Brain microvascular endothelial cell (primary cell): ENCODE measurements around the gene RPS6KA3.

ENCODE experiments used
- DNase-seq: peaks from one replicate; pipeline ENCODE4 v3.0.0-alpha.2; 2020
- H3K27ac ChIP-seq: fragments of 250-450 bp; sonication (Bioruptor Pico); 2 replicates; pipeline ENCODE4 v1.5.1; 2020; ENCODE audit warnings: mild to moderate bottlenecking, moderate library complexity
- H3K27me3 ChIP-seq: fragments of 250-450 bp; sonication (Bioruptor Pico); replicated peaks from 2 replicates; pipeline ENCODE4 v1.5.1; 2020; ENCODE audit warnings: mild to moderate bottlenecking
- H3K36me3 ChIP-seq: fragments of 250-450 bp; sonication (Bioruptor Pico); replicated peaks from 2 replicates; pipeline ENCODE4 v1.5.1; 2020; ENCODE audit warnings: mild to moderate bottlenecking
- H3K4me3 ChIP-seq: 2 replicates; pipeline ENCODE4 v1.5.1; 2011; ENCODE audit warnings: low read depth, mild to moderate bottlenecking, control low read depth, low read length, moderate library complexity
- in situ Hi-C: cut with HindIII; loops from 2 replicates; pipeline ENCODE4 v1.10.0; 2017; ENCODE audit warnings: low sequenced_read_pairs, low pct_ligation_motif_present
- TF ChIP-seq, protein P1 (sequence below): IDR thresholded peaks from 2 replicates; pipeline ENCODE4 v1.5.1; 2011; ENCODE audit warnings: low read depth, mild to moderate bottlenecking, moderate library complexity, low read length, control low read depth, inconsistent platforms; ENCODE audit errors: missing control alignments

RPS6KA3 gene

DNA sequence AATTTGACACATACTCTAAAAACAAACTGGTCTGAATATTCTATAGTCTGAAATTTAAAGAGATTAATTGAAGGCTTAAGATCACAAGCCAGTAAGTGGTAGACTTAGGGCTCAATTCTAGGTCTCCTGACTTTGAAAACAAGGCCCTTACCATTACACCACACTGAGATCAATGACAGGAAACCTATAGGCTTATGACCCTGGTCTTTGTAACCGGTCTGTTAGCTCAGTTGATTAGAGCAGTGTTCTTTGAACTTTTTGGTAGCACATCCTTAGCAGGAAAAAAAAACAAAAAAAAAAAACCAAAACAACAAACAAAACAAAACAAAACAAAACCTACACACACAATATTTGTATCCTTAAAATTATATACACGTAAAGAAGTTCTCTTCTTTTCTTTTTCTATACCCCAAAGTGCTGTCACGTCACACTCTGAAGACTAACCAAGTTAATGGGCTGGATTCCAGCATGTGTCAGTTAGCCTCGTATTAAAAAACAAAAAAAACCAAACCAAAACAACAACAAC lies 55.4 kb downstream of the RPS6KA3 start:
- TF ChIP-seq, protein P1, sequence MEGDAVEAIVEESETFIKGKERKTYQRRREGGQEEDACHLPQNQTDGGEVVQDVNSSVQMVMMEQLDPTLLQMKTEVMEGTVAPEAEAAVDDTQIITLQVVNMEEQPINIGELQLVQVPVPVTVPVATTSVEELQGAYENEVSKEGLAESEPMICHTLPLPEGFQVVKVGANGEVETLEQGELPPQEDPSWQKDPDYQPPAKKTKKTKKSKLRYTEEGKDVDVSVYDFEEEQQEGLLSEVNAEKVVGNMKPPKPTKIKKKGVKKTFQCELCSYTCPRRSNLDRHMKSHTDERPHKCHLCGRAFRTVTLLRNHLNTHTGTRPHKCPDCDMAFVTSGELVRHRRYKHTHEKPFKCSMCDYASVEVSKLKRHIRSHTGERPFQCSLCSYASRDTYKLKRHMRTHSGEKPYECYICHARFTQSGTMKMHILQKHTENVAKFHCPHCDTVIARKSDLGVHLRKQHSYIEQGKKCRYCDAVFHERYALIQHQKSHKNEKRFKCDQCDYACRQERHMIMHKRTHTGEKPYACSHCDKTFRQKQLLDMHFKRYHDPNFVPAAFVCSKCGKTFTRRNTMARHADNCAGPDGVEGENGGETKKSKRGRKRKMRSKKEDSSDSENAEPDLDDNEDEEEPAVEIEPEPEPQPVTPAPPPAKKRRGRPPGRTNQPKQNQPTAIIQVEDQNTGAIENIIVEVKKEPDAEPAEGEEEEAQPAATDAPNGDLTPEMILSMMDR, result no peak
- no peak overlapping the region for H3K27ac ChIP-seq
- no peak for DNase-seq
- H3K27me3 ChIP-seq, result no peaks in the 10 kb centered on the region
- no peaks in the 10 kb centered on the region for H3K36me3 ChIP-seq
- in situ Hi-C loops, result no loop called here
- H3K4me3 ChIP-seq, result no peak overlapping the region

DNA sequence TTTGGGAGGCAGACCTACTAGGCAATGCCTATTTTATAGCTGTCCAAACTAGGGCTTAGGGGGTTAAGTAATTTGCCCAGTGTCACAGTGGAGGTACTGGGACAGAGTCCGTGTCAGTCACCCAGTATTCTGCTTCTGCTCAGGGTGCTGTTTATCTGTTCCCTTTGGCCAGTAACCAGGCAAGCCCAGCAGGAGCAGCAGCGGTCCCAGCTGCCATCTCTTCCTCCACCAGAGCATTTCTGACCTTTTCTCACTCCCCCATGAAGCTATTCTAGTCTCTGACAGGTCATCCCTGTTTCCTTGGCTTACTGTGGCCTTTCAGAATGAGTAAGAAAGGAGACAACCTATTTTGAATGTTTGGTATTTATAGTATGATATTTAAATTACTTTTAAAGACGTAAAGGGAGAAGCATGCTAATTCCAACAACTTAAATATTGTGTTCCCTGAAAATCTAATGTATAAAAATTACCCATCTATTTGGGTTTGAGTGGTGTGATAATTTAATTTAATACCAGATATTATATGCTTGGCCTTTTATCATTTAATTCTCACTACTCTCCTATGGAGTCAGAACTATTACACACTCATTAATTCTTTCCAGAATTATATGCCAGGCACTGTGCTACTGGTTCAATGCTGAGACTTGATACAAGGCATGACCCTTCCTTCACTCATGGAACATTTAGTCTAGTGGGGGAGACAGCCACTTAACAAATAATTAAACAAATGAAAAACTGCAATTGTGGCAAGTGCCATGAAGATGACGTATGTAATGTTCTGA lies 60.6 kb downstream of the RPS6KA3 start:
- peak; percentile 3 for DNase-seq
- H3K27me3 ChIP-seq, result no peaks in the 10 kb centered on the region
- H3K36me3 ChIP-seq, result no peaks in the 10 kb centered on the region
- TF ChIP-seq, protein P1, result no peak
- H3K27ac ChIP-seq, result no peak overlapping the region
- in situ Hi-C loops, result no loop called here
- H3K4me3 ChIP-seq, result no peak overlapping the region

DNA sequence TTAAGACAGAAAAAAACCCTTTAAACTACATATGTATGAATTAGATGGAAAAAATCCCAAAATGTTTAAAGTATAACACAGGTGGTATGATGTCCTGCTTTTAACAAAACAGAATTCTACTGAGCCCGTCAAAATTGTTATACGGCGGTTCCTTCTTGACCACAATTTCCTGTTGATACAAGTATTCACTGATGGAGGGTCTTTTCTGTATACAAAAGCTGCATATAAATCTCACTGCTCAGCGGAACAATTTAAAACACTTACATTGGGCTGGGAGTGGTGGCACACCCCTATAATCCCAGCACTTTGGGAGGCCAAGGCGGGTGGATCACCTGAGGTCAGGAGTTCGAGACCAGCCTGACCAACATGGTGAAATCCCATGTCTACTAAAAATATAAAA lies 62.4 kb downstream of the RPS6KA3 start:
- DNase-seq, result no peak
- no peaks in the 10 kb centered on the region for H3K27me3 ChIP-seq
- in situ Hi-C loops, result no loop called here
- peaks cover 2% of the 10 kb centered on the region for H3K36me3 ChIP-seq
- TF ChIP-seq, protein P1, result no peak
- no peak overlapping the region for H3K27ac ChIP-seq
- H3K4me3 ChIP-seq, result no peak overlapping the region

DNA sequence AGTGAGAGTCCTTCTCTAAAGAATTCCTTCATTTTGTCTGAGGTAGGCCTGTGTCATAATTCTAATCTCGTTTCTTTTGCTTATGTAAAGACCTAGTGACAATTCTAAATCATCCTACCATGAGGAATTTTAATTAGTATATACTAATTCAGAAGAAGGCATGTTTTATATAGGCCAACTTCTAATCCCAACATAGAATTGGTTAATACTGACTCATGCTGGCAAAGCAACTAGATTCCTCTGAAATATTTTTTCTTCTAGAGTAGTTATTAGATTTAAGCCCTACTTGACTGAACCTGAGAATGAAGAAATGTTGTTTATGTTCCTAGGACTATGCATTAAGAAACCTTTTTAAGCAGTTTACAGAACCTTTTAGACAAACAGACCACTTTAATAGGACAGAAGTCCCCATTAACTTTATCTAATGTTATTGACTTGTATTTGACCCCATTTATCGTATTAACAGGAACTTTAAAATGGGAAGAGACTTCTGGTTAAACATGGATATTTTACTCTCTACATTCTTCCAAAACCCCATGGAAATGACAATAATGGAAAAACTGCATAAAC lies 69.0 kb downstream of the RPS6KA3 start:
- in situ Hi-C loops, result no loop called here
- Histone ChIP-seq H3K27ac (no peak overlapping the region), H3K4me3 (no peak overlapping the region), H3K36me3 (peaks cover 2% of the 10 kb centered on the region), H3K27me3 (no peaks in the 10 kb centered on the region)
- TF ChIP-seq, protein P1, result no peak
- DNase-seq, result no peak

DNA sequence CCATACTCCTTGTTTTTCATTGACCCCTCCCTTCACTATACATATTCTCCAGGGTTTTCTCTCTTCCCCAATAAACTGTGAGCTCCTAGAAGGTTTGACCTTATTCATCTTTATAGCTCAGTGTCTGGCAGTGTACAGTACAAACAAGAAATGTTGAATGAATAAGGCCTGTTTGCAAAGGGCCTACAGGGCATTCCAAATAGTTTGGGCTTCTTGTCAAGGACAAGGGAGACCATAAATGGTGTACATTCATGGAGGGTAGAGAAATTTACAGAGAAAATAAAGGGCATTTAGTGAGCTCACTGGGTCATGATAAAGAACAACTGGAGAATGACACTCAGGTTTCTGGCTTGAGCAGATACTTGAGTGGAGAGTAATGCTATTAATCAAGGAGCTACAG lies 77.5 kb downstream of the RPS6KA3 start:
- Histone ChIP-seq H3K36me3 (no peaks in the 10 kb centered on the region), H3K27me3 (no peaks in the 10 kb centered on the region), H3K27ac (no peak overlapping the region), H3K4me3 (no peak overlapping the region)
- TF ChIP-seq, protein P1, result no peak
- in situ Hi-C loops, result no loop called here
- DNase-seq, result no peak
